Transverse colon (tissue), 4 donors: ENCODE measurements around the gene STOX2. TPM values are rescaled to one million over a fixed set of nuclear protein-coding genes. Genes with fewer than 3 reads are reported as not detected.

Experiments used
- DNase-seq: peaks from one replicate; pipeline ENCODE4 v3.0.0-alpha.2; 2019
- H3K27ac ChIP-seq, 4 donors: fragments of 200-600 bp; sonication (generic); 2 replicates each; pipeline ENCODE4 v1.5.1; 2016 to 2018; ENCODE audit warnings: inconsistent platforms in 4 of 4
- H3K27me3 ChIP-seq: fragments of 200-600 bp; sonication (generic); 2 replicates; pipeline ENCODE4 v1.5.1; 2017; ENCODE audit warnings: inconsistent platforms
- H3K36me3 ChIP-seq, 4 donors: fragments of 200-600 bp; sonication (generic); 2 replicates each; pipeline ENCODE4 v1.5.1; 2017 to 2019; ENCODE audit warnings: inconsistent platforms in 4 of 4
- H3K4me1 ChIP-seq, 4 donors: fragments of 200-600 bp; sonication (generic); 2 replicates each; pipeline ENCODE4 v1.5.1; 2017 to 2020; ENCODE audit warnings: inconsistent platforms in 4 of 4
- H3K4me3 ChIP-seq, 4 donors: fragments of 200-600 bp; sonication (generic); 1 replicate in 1 of 4; 2 replicates in 3 of 4; pipeline versions ENCODE4 v1.5.1 to v1.6.1; 2017 to 2019; ENCODE audit warnings: inconsistent platforms in 4 of 4
- H3K9me3 ChIP-seq, 2 donors: fragments of 200-600 bp; sonication (generic); 2 replicates each; pipeline ENCODE4 v1.5.1; 2017 to 2019; ENCODE audit warnings: inconsistent platforms in 2 of 2
- EP300 ChIP-seq: sonication (generic); formaldehyde crosslinking; IDR thresholded peaks from one replicate; pipeline ENCODE4 v1.6.1; 2017; ENCODE audit warnings: antibody characterized with exemption, low read depth
- POLR2A ChIP-seq: fragments of 450-650 bp; IDR thresholded peaks from one replicate; pipeline ENCODE4 v1.6.1; 2016; ENCODE audit warnings: antibody characterized with exemption, mild to moderate bottlenecking, moderate library complexity
- POLR2AphosphoS5 ChIP-seq, 3 donors: sonication (generic); formaldehyde crosslinking; IDR thresholded peaks; one replicate each; pipeline ENCODE4 v1.6.1; 2016; ENCODE audit warnings: antibody characterized with exemption in 3 of 3
- WGBS, 2 donors: methylation state at CpG; one replicate each; pipeline ENCODE4 v1.1.5; 2018; ENCODE audit warnings: low coverage in 1 of 2; 5-methylcytosine and 5-hydroxymethylcytosine counted together
- in situ Hi-C, 4 donors: fragments of 200-750 bp; cut with MboI; loops; one replicate each; pipeline versions ENCODE4 v1.15.0 to v1.15.1; 2017; ENCODE audit warnings: low sequenced_read_pairs in 3 of 4, low pct_ligation_motif_present in 1 of 4, low pct_unique_long_range_greater_than_20kb in 1 of 4
- intact Hi-C: fragments of 100-400 bp; cut with DNase I; formaldehyde crosslinking; loops from one replicate; pipeline ENCODE4 v1.15.1; 2023; ENCODE audit warnings: low total_unique reads
- total RNA-seq, 4 donors: library from RNA; depleted of rRNA; stranded (reverse); fragments of >200 nt; gene quantifications; one replicate each; pipeline ENCODE4 v1.1.0, GENCODE V29; 2016
- TF ChIP-seq, protein P1 (sequence below), 5 experiments: fragments of 200-600 bp in 3 of 5; fragments of 450-650 bp in 2 of 5; sonication (generic) in 3 of 5; IDR thresholded peaks; 1 replicate in 2 of 5; 2 replicates in 3 of 5; pipeline ENCODE4 v1.5.1; 2016 to 2017; ENCODE audit warnings: antibody characterized with exemption in 5 of 5, inconsistent platforms in 3 of 5, mild to moderate bottlenecking in 2 of 5, moderate library complexity in 1 of 5

Gene STOX2
- total RNA-seq, 4 donors from 2014 or later: 0.37 to 90.8 (median 7.7) TPM

DNA sequence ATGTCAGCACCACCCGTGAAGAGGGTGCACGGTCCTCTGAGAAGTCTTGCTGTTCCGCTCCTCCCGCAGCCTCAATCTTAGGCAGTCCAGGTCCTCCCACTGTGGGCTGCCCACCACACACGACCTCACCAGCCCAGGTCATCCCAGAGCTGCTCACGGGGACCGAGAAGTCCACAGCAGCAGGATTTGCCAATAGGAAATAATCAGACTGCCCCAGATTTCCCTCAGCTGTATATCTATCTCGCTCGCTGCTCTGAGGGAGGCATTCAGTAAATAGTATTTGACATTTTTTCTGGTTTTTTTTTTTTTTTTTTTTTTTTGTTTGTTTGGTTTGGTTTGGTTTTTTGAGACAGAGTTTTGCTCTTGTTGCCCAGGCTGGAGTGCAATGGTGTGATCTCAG lies 83.8 kb downstream of the STOX2 start:
- peaks cover 0 to 13% (median 8%) of the 10 kb centered on the region in 4 donors for H3K4me1 ChIP-seq
- H3K9me3 ChIP-seq: no peaks in the 10 kb centered on the region
- intact Hi-C loops: loop anchor here (10.0 kb wide), 1 partner anchor 114 kb away; no protein-coding TSS in a partner anchor
- in situ Hi-C loops: no loop called here
- 65 to 100% methylated on average over 2 to 9 of the region's 9 CpGs for WGBS, 2 donors
- TF ChIP-seq POLR2AphosphoS5 (IDR thresholded peaks at IDR 0.05) (no peak), POLR2A (no peak), EP300 (no peak)
- TF ChIP-seq, protein P1, sequence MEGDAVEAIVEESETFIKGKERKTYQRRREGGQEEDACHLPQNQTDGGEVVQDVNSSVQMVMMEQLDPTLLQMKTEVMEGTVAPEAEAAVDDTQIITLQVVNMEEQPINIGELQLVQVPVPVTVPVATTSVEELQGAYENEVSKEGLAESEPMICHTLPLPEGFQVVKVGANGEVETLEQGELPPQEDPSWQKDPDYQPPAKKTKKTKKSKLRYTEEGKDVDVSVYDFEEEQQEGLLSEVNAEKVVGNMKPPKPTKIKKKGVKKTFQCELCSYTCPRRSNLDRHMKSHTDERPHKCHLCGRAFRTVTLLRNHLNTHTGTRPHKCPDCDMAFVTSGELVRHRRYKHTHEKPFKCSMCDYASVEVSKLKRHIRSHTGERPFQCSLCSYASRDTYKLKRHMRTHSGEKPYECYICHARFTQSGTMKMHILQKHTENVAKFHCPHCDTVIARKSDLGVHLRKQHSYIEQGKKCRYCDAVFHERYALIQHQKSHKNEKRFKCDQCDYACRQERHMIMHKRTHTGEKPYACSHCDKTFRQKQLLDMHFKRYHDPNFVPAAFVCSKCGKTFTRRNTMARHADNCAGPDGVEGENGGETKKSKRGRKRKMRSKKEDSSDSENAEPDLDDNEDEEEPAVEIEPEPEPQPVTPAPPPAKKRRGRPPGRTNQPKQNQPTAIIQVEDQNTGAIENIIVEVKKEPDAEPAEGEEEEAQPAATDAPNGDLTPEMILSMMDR (IDR thresholded peaks at IDR 0.05): no peak
- DNase-seq: no peak
- no peaks in the 10 kb centered on the region for H3K27me3 ChIP-seq
- no peak overlapping the region for H3K4me3 ChIP-seq
- peak overlapping the region; percentile 65 to 80 (median 74) for H3K27ac ChIP-seq
- no peaks in the 10 kb centered on the region for H3K36me3 ChIP-seq

DNA sequence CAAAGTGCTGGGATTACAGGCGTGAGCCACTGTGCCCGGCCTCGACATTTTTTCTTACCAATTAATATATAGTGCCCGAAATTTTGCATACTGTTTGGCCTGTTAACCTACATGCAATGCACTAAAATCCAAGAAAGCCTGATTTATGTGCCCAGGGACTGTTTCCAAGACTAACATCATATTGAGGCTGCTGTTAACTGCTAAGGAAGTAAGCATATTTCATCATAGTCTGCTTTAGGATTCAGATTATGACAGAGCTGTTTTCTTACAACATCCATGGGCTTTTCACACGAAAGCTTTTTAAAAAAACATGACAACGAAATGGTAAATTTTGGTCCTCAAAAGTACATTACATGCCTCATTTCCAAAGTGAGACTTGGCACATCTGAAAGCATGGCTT lies 84.4 kb downstream of the STOX2 start:
- intact Hi-C loops: loop anchor here (10.0 kb wide), 1 partner anchor 115 kb away; no protein-coding TSS in a partner anchor
- DNase-seq: no peak
- Histone ChIP-seq H3K27ac (peak overlapping the region in 2 of 4 donors; percentile 18 to 79), H3K36me3 (no peaks in the 10 kb centered on the region), H3K4me1 (peaks cover 0 to 13% (median 8%) of the 10 kb centered on the region in 4 donors), H3K27me3 (no peaks in the 10 kb centered on the region), H3K4me3 (no peak overlapping the region), H3K9me3 (no peaks in the 10 kb centered on the region)
- 50 to 54% methylated on average over 2 to 6 of the region's 6 CpGs for WGBS, 2 donors
- TF ChIP-seq, protein P1 (IDR thresholded peaks at IDR 0.05): no peak
- TF ChIP-seq POLR2A: no peak
- TF ChIP-seq POLR2AphosphoS5 (IDR thresholded peaks at IDR 0.05): no peak
- TF ChIP-seq EP300: no peak
- in situ Hi-C loops: no loop called here

DNA sequence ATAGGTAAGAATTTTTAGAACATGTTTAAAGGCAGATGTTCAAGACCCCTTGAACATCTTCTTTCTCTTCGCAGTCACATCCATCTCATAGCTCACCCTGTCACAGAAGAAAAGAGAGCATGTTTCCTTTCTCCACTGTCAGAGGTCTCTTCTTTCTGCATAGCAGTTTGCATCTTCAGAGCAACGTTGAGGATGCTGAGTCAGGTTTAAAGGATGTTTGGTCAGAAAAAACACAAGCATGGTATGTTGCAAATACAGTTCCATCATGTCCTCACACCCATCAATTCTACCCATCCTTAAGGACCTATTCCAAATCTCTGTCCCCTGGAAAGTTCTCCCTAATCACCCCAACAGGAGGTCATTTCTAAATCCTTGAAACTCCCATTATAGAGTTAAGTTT lies 84.8 kb downstream of the STOX2 start:
- Histone ChIP-seq H3K36me3 (no peaks in the 10 kb centered on the region), H3K9me3 (no peaks in the 10 kb centered on the region), H3K4me3 (no peak overlapping the region), H3K27ac (no peak overlapping the region), H3K27me3 (no peaks in the 10 kb centered on the region), H3K4me1 (peaks cover 0 to 13% (median 8%) of the 10 kb centered on the region in 4 donors)
- DNase-seq: no peak
- in situ Hi-C loops (no loop called here), intact Hi-C loops (loop anchor here (10.0 kb wide), 1 partner anchor 115 kb away; no protein-coding TSS in a partner anchor)
- WGBS, 2 donors: 55 to 67% methylated on average over 2 of the region's 2 CpGs
- TF ChIP-seq POLR2A (no peak), POLR2AphosphoS5 (IDR thresholded peaks at IDR 0.05) (no peak), EP300 (no peak)
- TF ChIP-seq, protein P1 (IDR thresholded peaks at IDR 0.05): no peak

DNA sequence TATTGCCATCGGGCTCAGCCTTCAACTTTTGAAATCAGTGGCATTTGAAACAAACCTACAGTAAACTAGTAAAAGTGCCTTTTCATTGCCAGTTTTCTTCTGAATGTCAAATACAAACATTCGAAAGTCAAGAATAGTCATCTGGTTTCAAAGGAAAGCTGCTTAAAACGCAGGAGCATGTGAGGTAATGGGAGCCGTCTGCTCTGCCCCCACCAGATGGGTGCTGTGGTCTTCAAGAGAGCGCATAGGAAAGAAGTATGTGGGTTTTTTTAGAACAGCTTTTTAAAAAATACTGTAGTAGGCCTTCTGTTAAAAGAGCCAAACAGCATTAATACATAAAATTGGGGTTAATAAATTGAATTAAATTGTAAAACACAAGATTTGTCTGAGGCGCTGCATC lies 88.6 kb downstream of the STOX2 start:
- in situ Hi-C loops (no loop called here), intact Hi-C loops (no loop called here)
- Histone ChIP-seq H3K9me3 (no peaks in the 10 kb centered on the region), H3K27ac (no peak overlapping the region), H3K4me3 (no peak overlapping the region), H3K27me3 (no peaks in the 10 kb centered on the region), H3K4me1 (peaks cover 0 to 2% (median under 1%) of the 10 kb centered on the region in 4 donors), H3K36me3 (no peaks in the 10 kb centered on the region)
- WGBS, 2 donors: 83 to 84% methylated on average over 5 to 6 of the region's 6 CpGs
- no peak for DNase-seq
- no peak for TF ChIP-seq POLR2A
- TF ChIP-seq, protein P1 (IDR thresholded peaks at IDR 0.05): no peak
- TF ChIP-seq EP300: no peak
- no peak for TF ChIP-seq POLR2AphosphoS5 (IDR thresholded peaks at IDR 0.05)
